Stimulated activated CD8-positive, alpha-beta memory T cell treated with anti-CD3 and anti-CD28 coated beads, Interleukin-12 subunit alpha, Interleukin-12 subunit beta, amount 100 ng/mL, for 24 hours (primary cell): Measurements from ENCODE around the gene MYH15.
"Not testable (repeated sequence)": the region's sequence is repeated elsewhere in the genome, so short reads cannot be mapped to it uniquely, and the experiment has no call there.

Source experiments
- DNase-seq: peaks from one replicate; pipeline ENCODE4 v3.0.0-alpha.2; 2020; ENCODE audit errors: extremely low read depth

Gene MYH15

DNA sequence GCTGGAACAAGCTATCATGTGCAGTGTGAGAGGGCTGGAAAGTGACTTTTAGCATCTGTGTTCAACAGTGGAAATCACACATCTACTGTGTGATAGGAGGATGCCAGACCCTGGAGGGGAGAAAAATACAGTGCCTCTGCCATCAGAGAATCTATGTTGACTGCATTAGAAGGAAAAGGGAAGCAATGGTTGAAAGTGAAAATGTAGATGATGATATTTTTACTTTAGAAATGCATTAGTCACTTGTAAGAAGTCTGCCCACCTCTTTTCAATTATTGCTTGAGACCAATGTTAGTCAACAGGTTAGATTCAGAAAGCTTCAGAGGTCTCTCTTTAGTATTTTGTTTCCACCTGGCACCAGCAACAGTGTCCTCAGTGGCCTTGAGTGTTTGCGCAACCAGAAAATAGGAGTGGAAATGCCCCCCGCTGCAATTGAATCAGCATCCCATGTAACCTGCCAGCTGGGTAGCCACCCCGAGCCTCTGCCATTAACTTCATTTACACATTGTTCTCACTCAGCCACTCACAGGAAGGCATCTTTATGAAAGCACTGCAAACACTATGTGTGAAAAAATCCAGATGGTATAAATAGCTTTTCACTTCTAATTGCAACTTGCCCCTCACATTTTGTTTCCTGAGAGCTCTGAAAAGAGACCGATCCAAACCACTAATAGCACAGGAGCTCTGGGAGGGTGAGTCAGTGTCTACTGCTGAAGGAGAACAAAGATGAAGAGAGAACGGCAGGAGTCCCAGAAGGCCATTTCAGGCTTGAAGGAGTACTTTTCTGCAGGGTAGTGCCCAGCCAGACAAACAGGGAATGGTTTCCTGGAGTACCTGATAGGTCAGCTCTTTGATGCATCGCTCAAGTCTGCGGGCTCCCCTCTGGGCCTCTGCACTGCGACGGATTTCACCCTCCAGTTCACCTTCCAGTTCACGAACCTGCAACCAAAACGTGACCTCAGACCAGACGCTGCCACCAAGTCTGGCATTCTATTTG is 122.0 kb downstream of the MYH15 start:
- DNase-seq = no peak

DNA sequence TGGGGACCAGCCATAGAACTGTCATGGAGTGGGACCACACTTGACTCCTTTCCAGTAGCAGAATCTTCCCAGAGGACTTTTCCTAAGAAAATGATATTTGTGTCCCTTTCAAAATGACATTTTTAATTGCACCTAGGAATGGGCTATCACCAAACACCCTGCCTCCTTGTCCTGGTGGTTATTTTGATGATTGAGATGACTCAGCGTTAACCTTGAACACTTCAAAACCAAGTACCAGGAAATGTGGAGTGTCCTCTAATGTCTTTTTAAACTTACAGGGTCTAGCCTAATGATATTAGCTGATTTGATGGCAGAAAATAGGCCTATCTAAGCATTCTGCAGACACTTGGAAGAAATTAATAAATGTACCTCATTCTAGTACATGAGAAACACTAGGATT is 123.3 kb downstream of the MYH15 start:
- no peak for DNase-seq

DNA sequence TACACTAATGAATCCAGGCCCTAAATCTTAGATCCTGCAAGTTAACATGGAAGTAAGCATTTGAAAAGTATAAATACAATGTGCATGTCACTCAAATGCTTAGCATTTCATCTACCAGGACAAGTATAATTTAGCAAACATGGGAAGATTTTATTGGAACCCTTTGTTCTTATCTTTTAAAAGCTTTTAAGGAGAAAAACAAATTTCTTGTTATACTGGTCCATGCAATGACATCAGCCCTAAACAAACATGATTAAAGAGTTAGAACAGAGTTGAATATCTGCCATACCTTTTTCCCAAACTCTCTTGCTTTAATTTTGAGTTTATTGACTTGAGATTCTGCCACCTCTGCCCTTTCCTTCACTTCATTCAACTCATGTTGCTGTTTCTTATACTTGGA is 127.1 kb downstream of the MYH15 start:
- no peak for DNase-seq

DNA sequence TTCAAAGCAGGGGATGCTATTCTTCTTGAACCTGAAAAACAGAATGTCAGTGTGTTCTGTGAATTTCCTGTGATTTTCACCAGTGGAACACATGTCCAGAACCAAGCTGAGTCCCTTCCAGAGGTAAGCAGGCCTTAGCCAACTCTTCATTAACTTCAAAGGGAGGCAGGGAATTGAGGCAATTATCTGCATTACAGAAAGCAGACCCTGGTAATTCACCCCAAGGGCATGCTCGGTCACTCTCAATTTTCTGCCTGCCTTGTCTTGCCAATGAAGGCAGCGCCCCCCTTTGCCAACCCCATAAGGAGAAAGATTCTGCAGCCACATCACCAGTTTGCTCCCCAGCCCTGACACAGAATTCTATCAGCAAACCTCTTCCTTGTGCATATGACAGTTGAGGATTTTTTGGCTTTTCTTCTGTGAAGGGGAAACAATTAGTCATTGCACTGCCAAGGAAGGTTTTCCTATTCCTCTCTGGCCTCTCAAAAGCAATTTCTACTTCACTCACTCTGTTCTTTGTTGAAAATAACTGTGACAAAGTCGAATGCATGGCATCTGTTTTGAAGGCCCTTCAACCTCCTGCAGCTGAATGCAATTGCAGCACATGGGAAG is 128.8 kb downstream of the MYH15 start:
- DNase-seq = no peak

- DNase-seq = no peak
Observed at GRCh38 chr3:108380128-108380795, 130.1 kb downstream of the MYH15 start.

- DNase-seq = not testable (repeated sequence)
Observed at GRCh38 chr3:108378952-108379342, 131.4 kb downstream of the MYH15 start.

- DNase-seq = no peak
Observed at GRCh38 chr3:108378153-108378951, 132.0 kb downstream of the MYH15 start.

- DNase-seq = no peak
Observed at GRCh38 chr3:108377384-108377783, 133.0 kb downstream of the MYH15 start.

DNA sequence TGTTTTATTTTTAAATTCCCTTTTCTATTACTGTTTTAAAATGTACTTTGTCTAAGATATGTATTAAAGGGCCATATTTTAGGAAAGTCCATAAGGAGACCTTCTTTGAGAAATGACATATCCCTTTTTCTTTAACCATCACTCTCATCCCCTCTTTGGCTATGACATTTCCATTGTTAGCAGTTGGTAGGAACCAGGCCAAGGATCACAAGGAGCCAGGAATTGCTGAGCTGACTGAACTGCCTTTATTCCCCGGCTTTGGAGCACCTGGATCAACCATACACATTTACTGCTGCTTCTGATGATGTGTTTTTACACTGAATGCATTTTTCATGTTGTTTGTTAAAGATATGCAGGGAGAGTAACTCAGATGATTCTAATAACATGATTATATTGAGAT is 134.4 kb downstream of the MYH15 start:
- no peak for DNase-seq

GRCh38 chr3:108359011-108359410 is 151.4 kb downstream of the MYH15 start:
- no peak for DNase-seq

DNA sequence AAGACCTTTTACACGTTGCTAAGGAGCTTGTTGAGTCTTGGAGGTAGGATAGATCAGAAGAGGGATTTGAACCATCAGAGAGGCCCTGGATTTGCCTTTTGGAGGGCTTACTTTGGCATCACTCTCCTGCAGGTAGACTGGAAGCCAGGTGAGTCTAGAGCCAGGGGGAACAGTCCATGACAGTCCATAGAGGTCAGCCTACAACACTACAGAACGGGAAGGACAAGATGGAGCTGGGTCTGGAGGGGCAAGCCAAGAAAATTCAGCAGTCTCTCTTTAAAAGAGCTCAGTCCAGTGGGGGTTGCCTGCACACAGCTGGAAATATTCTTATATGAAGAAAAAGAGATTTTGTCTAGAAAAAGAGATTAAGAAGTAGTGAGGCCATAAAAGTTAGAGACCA is 153.4 kb downstream of the MYH15 start:
- no peak for DNase-seq

- no peak for DNase-seq
Observed at GRCh38 chr3:108354562-108354961, 155.8 kb downstream of the MYH15 start.

- DNase-seq = no peak
Observed at GRCh38 chr3:108352176-108352575, 158.2 kb downstream of the MYH15 start.

GRCh38 chr3:108346301-108347227 is 163.8 kb downstream of the MYH15 start:
- DNase-seq = no peak

DNA sequence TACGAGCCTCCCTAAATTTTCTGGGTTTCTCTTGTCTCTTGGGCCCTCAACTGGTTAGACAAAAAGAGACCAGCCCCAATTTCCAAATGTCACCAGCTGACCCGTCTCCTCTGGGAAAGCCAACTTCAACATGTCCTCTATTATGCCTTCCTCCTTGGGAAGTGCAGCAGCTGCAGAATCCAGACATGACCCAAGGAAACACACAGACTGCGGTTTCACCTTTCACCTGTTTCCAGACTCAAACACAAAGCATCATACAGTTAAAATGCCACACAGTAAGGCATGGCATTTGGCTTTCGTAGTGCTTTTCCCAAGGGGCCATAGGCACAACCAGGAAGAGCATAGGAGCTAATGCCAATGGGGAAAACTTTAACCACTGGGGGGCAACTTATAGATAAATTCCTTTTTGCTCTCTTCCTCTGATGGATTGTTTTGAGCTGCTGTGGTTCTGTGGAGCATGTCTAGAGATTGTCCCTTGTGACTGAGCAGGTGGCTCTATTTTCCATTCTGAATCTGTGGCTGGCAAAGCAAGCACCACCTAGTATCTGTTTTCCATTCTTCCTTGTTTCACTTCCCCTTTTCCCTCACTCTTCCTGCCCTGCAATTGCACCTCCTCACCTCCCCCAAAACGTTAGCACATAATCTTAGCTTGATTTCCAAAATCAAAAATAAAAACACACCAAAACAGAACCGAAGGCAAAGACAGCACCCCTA is 164.7 kb downstream of the MYH15 start:
- no peak for DNase-seq

DNA sequence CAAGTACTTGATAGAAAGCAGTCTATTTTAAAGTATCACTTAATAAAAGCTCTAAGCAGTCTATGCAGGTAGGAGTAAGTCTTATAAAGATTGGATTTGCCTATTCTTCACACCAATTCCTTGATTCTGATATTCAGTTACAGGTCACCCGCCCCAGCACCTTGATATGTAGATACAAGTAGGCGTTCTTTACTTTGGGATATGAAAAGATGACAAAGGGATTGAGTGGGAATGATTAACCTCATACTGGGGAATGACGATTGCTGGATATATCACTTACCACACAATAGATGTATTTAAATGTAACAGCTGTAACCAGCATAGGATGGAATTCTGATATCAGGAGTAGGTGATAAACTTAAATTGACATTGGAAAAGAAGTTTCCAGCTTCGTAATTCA is 166.9 kb downstream of the MYH15 start:
- no peak for DNase-seq

- DNase-seq = no peak
Observed at GRCh38 chr3:108342837-108343486, 167.4 kb downstream of the MYH15 start.

DNA sequence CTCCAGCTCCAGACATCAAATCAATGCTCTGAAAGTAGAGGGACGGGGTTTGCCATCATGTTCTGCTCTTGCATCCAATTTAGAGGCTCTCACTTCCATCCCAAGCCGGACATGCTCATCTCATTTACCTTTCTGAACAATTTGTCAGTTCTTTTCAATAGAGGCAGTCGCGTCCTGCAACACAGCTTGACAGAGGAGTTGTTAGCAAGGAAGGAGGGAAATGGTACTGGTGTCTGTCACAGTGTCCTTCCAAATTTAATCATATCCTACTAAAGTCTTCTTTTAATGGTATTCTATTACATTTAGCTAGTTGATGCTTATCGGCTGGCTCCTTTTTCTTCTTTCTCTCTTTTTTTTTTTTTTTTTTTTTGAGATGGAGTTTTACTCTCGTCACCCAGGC is 168.5 kb downstream of the MYH15 start:
- no peak for DNase-seq

DNA sequence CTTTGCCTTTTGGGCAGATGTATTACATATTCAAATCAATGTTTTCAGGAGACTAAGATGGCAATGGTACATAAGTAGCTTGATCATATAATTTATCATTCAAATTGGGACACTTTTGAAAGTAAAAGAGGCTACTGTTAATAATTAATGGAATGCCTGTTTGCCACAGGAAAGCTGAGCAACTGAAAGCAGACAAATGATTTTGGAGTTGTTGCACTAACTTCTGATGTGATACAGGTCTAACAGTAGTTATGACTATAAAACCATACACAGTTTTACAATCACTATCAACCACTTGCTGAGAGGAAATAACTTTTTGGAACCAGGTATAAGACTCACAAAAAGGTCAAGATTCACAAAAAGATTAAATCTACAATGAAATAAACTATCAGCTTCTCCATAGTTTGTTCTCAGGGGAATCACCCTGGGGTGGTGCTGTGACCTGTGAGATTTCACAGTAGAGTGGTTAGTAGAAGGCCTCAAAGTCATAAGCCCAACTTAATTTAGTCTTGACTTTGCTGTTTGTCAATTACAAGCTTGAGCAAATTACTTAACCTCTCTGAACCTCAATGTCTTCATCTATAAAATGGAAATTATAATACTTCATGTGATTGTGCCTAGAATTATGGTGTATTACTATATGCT is 171.4 kb downstream of the MYH15 start:
- no peak for DNase-seq
